Endothelial cell of umbilical vein (primary cell): Measurements from ENCODE around the gene EP400. TPM values are rescaled to one million over a fixed set of nuclear protein-coding genes. Genes with fewer than 3 reads are reported as not detected.

Experiments
- BruUV-seq: library from RNA; stranded (reverse); fragments of 400-500 nt; replicated peaks from 2 replicates; lab custom pipeline; 2021; lab: Mats Ljungman, UMichigan
- CTCF ChIA-PET: fragments of 300-600, 350-600 bp; sonication (Branson Sonifier 250); formaldehyde crosslinking; loops from one replicate; lab custom pipeline; 2021; ENCODE audit warnings: antibody characterized with exemption, inconsistent platforms; lab: Charles Lee
- POLR2A ChIA-PET: fragments of 300-600, 350-600 bp; sonication (Branson Sonifier 250); formaldehyde crosslinking; loops from one replicate; lab custom pipeline; 2021; ENCODE audit warnings: antibody characterized with exemption, inconsistent platforms; lab: Charles Lee
- DNase-seq: peaks from one replicate; pipeline ENCODE4 v3.0.0-alpha.2; 2011; ENCODE audit warnings: low read depth, low spot score
- FAIRE-seq: peaks from 2 replicates; lab custom pipeline; 2011; peaks lifted over from hg19 to GRCh38; lab: Jason Lieb, UNC
- H2AFZ ChIP-seq: 2 replicates; pipeline ENCODE4 v1.6.0; 2012; ENCODE audit warnings: low read depth, low read length, control low read depth, inconsistent platforms
- H3K27ac ChIP-seq: 2 replicates; pipeline ENCODE4 v1.5.1; 2011; ENCODE audit warnings: low read depth, mild to moderate bottlenecking, control low read depth, low read length, moderate library complexity; ENCODE audit not compliant: insufficient read depth
- H3K27me3 ChIP-seq, 2 experiments: 2 replicates each; pipeline versions ENCODE4 v1.6.0 to v1.6.1; 2011; ENCODE audit warnings: low read length in 2 of 2, mixed read lengths in 1 of 2; ENCODE audit not compliant: control insufficient read depth in 2 of 2, insufficient read depth in 2 of 2
- H3K36me3 ChIP-seq, 2 experiments: 2 replicates in 1 of 2; 3 replicates in 1 of 2; pipeline ENCODE4 v1.5.1; 2011; ENCODE audit warnings: low read length in 2 of 2, mild to moderate bottlenecking in 1 of 2, moderate library complexity in 1 of 2; ENCODE audit not compliant: control insufficient read depth in 2 of 2, insufficient read depth in 2 of 2; ENCODE audit errors: extremely low read depth in 1 of 2
- H3K4me1 ChIP-seq: 3 replicates; pipeline ENCODE4 v1.5.1; 2011; ENCODE audit warnings: mild to moderate bottlenecking, low read length; ENCODE audit not compliant: control insufficient read depth, insufficient read depth; ENCODE audit errors: extremely low read depth
- H3K4me2 ChIP-seq: 2 replicates; pipeline ENCODE4 v1.6.1; 2011; ENCODE audit warnings: low read length, control low read depth, mixed read lengths; ENCODE audit not compliant: insufficient read depth
- H3K4me3 ChIP-seq, 3 experiments: fragments of 200-600 bp in 1 of 3; sonication (generic), shearing (Covaris generic) in 1 of 3; replicated peaks in 1 of 3; 2 replicates each; pipeline ENCODE4 v1.5.1; 2011 to 2016; ENCODE audit warnings: control low read depth in 3 of 3, low read length in 3 of 3, mild to moderate bottlenecking in 2 of 3, inconsistent platforms in 1 of 3, low read depth in 1 of 3, moderate library complexity in 1 of 3; ENCODE audit not compliant: insufficient read depth in 1 of 3
- H3K79me2 ChIP-seq: 2 replicates; pipeline ENCODE4 v1.6.0; 2012; ENCODE audit warnings: low read length, inconsistent platforms; ENCODE audit not compliant: control insufficient read depth, insufficient read depth
- H3K9ac ChIP-seq: replicated peaks from 2 replicates; pipeline ENCODE3; 2011; ENCODE audit warnings: low read length, control low read depth; ENCODE audit not compliant: insufficient read depth; ENCODE audit errors: extremely low read depth
- H3K9me1 ChIP-seq: replicated peaks from 3 replicates; pipeline ENCODE4 v1.6.0; 2011; ENCODE audit warnings: mild to moderate bottlenecking, low read length; ENCODE audit not compliant: control insufficient read depth, insufficient read depth; ENCODE audit errors: extremely low read depth
- H3K9me3 ChIP-seq: replicated peaks from 2 replicates; pipeline ENCODE4 v1.5.1; 2012; ENCODE audit warnings: low read length, inconsistent platforms; ENCODE audit not compliant: control insufficient read depth, insufficient read depth
- H4K20me1 ChIP-seq: replicated peaks from 2 replicates; pipeline ENCODE3; 2011; ENCODE audit warnings: mild to moderate bottlenecking, low read length; ENCODE audit not compliant: control insufficient read depth, insufficient read depth; ENCODE audit errors: extremely low read depth
- EZH2 ChIP-seq: IDR thresholded peaks from 2 replicates; pipeline ENCODE4 v1.6.1; 2012; ENCODE audit warnings: borderline replicate concordance, low read depth, mild to moderate bottlenecking, moderate library complexity, low read length, inconsistent platforms; ENCODE audit not compliant: severe bottlenecking
- GATA2 ChIP-seq: IDR thresholded peaks from 2 replicates; pipeline ENCODE4 v1.7.0; 2011; ENCODE audit warnings: low read depth, mild to moderate bottlenecking, moderate library complexity, mixed read lengths, low read length; ENCODE audit not compliant: insufficient read length, insufficient read depth
- JUN ChIP-seq: IDR thresholded peaks from 2 replicates; pipeline ENCODE4 v1.6.1; 2011; ENCODE audit warnings: borderline replicate concordance, low read depth; ENCODE audit not compliant: insufficient read length, insufficient read depth
- MAX ChIP-seq: IDR thresholded peaks from 2 replicates; pipeline ENCODE4 v1.6.1; 2011; ENCODE audit not compliant: insufficient read depth, insufficient read length
- MYC ChIP-seq: IDR thresholded peaks from one replicate; pipeline ENCODE4 v1.6.1; 2011; ENCODE audit warnings: mild to moderate bottlenecking, low read depth, low read length
- POLR2A ChIP-seq: IDR thresholded peaks from 2 replicates; pipeline ENCODE4 v1.6.1; 2012; ENCODE audit warnings: low read depth, mild to moderate bottlenecking, control low read depth, low read length
- POLR2AphosphoS5 ChIP-seq: IDR thresholded peaks from 2 replicates; pipeline ENCODE4 v1.6.1; 2012; ENCODE audit warnings: low read depth, mild to moderate bottlenecking, control low read depth, low read length, moderate library complexity; ENCODE audit not compliant: insufficient read depth
- dilution Hi-C: fragments of 300-500 bp; cut with MboI; formaldehyde crosslinking; loops from one replicate; pipeline ENCODE4 v1.15.0; 2019; ENCODE audit warnings: low sequenced_read_pairs; ENCODE audit not compliant: extremely low pct_ligation_motif_present
- intact Hi-C: fragments of 100-400 bp; cut with micrococcal nuclease; formaldehyde crosslinking; loops from one replicate; pipeline ENCODE4 v1.10.0; 2022
- polyA plus RNA-seq, 4 experiments: library from polyadenylated mRNA; depleted of rRNA in 3 of 4; stranded (reverse) in 3 of 4; unstranded in 1 of 4; fragments of >200 nt; gene quantifications; 2 replicates each; pipeline versions ENCODE4 v1.2.1 to v1.2.3, GENCODE V29; 2011 to 2012; ENCODE audit warnings: missing spikeins in 1 of 4
- total RNA-seq: library from RNA; stranded (reverse); gene quantifications from 2 replicates; pipeline ENCODE4 v1.2.3, GENCODE V29; 2021

EP400 gene
- total and polyA plus RNA-seq, 2 donors (not counting 3 experiments of a cell fraction or from before 2014, with no cell fraction given), result 9.0 to 57.7 TPM

DNA sequence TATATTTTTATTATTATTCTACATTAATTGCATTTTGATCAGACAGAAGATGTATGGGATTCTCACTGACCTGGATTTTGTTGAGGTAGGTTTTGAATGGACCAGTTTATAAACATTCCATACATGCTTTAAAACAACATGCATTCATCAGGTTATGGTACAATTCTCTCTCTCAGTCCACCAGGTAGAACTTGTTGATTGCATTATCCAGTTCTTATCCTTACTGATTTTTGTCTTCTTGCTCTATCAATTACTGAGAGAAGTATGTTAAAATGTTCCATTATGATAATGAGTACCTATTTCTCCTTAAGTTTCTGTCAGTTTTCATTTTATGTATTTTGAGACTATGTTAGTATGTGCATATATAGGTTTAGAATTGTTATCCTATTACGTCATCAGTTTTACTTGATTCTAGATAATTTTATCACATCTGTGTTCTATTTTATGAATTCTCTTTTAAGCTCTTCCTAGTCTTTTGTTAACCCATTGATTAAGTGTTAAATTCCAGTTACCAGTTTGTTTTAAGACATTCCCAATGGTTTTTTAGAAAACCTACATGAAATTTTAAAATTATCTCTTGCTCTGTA is 50.6 kb downstream of the EP400 start:
- no peak for TF ChIP-seq POLR2A
- TF ChIP-seq EZH2, result no peak
- no peak for TF ChIP-seq MAX
- TF ChIP-seq POLR2AphosphoS5, result no peak
- no peak for TF ChIP-seq JUN
- TF ChIP-seq MYC, result no peak
- CTCF ChIA-PET, result interaction anchor here (0.7 to 3.3 kb wide), 3 partner anchors 8 to 165 kb away, joined by 3 to 26 read pairs (median 6); no protein-coding TSS in a partner anchor

DNA sequence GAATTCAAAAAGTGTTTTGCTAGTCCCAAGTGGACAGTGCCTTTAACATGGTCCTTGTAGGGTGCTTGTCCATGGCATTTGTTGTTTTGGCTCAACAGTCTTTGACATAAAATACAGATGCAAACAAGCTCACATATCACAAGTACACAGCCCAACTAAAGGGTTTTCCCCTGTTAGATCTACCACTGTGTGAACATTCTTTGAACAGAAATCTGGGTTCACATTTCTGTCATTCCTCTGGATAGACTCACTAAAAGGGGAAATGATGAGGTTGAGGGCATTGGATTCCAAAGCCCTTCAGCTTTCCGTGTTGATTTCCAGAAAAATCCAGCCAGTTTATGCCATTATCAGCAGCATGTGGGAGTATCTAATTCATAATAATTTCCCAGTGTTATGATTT is 54.1 kb downstream of the EP400 start:
- H3K27me3 ChIP-seq, result no peaks in the 10 kb centered on the region
- H3K4me2 ChIP-seq, result no peak overlapping the region
- no peak overlapping the region for H3K9ac ChIP-seq
- H3K4me1 ChIP-seq, result peaks cover 8% of the 10 kb centered on the region
- ChIA-PET POLR2A (interaction anchor here (0.6 kb wide), 1 partner anchor 75 kb away, joined by 3 read pairs; the partner anchor contains the start of gene PUS1), CTCF (interaction anchor here (0.9 to 1.0 kb wide), 2 partner anchors 13 to 153 kb away, joined by 3 to 4 read pairs; no protein-coding TSS in a partner anchor)
- peak; percentile 62 for DNase-seq
- no peak for TF ChIP-seq JUN
- no peak for TF ChIP-seq GATA2
- no peak for TF ChIP-seq MYC
- no peak for TF ChIP-seq POLR2AphosphoS5
- H3K79me2 ChIP-seq, result no peaks in the 10 kb centered on the region
- H3K9me1 ChIP-seq, result no peaks in the 10 kb centered on the region
- no TSS peak for BruUV-seq
- H3K36me3 ChIP-seq, result peaks cover 10 to 14% of the 10 kb centered on the region in 2 experiments
- no peaks in the 10 kb centered on the region for H4K20me1 ChIP-seq
- no peaks in the 10 kb centered on the region for H3K9me3 ChIP-seq
- dilution Hi-C loops, result no loop called here
- H2AFZ ChIP-seq, result no peak overlapping the region
- H3K27ac ChIP-seq, result peak overlapping the region; percentile 76
- H3K4me3 ChIP-seq, result no peak overlapping the region
- FAIRE-seq, result peak; percentile 8
- intact Hi-C loops, result no loop called here

More for the DNA sequence above, 50.6 kb downstream of the EP400 start:
- H3K27me3 ChIP-seq, result no peaks in the 10 kb centered on the region
- no peak overlapping the region for H3K4me3 ChIP-seq
- H3K27ac ChIP-seq, result no peak overlapping the region
- H3K9me1 ChIP-seq, result no peaks in the 10 kb centered on the region
- no TSS peak for BruUV-seq
- H3K9ac ChIP-seq, result no peak overlapping the region
- POLR2A ChIA-PET, result no interaction called here
- H3K9me3 ChIP-seq, result no peaks in the 10 kb centered on the region
- no peaks in the 10 kb centered on the region for H3K79me2 ChIP-seq
- intact Hi-C loops (no loop called here), dilution Hi-C loops (no loop called here)
- H3K4me1 ChIP-seq, result peaks cover 8% of the 10 kb centered on the region
- no peak overlapping the region for H3K4me2 ChIP-seq
- no peak for FAIRE-seq
- no peak for DNase-seq
- H4K20me1 ChIP-seq, result no peaks in the 10 kb centered on the region
- peaks cover 4% of the 10 kb centered on the region in 2 experiments for H3K36me3 ChIP-seq
- no peak overlapping the region for H2AFZ ChIP-seq
